Measurements from ENCODE around the gene NCKAP5L.
"Not testable (repeated sequence)": the region's sequence is repeated elsewhere in the genome, so short reads cannot be mapped to it uniquely, and the experiment has no call there.

Gene NCKAP5L

DNA sequence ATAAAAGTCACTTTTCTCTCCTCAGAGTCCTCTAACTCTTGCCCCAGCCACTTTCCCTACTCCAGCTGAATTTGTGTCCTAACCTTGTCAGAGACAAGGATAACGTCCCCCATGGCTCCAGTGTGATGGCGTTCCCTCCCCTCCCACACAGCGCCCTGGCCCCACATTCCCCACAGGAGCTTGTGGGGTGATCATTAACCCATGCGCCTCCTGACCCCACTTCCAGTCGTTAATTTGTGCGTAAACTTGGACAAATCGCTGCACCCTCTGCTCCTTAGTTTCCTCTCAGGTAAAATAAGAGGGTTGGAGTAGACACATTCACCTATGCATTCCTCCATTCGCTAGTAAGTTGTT lies 37.5 kb upstream of the NCKAP5L start:
- no peak for DNase-seq (ENCODE audit: low read depth in 2 of 2)

DNA sequence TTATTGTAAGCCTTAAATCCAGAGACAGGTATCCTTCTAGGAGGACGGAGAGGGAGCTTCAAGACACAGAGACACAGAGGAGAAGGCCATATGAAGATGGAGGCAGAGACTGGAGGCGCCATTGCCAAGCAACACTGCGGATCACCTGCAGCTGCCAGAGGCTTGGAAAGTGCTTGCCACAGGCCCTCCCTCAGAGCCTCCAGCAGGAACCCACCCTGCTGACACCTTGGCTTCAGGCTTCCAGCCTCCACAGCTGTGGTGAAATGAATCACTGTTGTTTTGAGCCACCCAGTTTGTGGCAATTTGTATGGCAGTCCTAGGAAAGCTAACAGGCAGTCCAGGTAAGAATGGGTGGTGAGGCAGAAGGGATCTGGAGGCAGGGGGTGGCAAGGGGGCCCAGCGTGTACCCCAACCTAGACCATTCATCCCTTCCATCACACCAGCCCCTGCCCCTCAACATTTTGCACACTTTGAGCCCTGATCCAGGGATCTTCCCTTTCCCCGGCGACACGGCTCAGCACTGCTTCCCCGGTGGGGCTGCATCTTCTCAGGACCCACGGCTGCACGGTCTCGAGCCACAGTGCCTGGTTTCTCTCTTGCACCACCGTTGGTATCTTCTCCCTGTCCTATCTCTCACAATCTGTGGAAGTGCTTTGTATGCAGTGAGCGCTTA lies 37.0 kb upstream of the NCKAP5L start:
- DNase-seq (ENCODE audit: low read depth in 2 of 2): no peak

DNA sequence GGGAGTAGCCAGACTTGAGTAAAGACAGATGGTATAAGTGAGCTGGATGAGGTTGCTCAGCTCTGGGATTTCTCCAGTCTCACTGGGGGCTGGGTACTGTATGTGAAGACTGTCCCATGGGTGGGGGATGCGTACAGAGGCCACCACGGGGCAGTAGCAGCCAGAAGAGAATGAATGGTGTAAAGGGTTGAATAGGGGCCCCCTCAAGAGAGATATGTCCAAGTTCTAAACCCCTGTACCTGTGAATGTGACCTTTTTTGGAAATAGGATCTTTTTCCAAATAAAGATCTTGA lies 36.5 kb upstream of the NCKAP5L start:
- no peak for DNase-seq (ENCODE audit: low read depth in 2 of 2)

DNA sequence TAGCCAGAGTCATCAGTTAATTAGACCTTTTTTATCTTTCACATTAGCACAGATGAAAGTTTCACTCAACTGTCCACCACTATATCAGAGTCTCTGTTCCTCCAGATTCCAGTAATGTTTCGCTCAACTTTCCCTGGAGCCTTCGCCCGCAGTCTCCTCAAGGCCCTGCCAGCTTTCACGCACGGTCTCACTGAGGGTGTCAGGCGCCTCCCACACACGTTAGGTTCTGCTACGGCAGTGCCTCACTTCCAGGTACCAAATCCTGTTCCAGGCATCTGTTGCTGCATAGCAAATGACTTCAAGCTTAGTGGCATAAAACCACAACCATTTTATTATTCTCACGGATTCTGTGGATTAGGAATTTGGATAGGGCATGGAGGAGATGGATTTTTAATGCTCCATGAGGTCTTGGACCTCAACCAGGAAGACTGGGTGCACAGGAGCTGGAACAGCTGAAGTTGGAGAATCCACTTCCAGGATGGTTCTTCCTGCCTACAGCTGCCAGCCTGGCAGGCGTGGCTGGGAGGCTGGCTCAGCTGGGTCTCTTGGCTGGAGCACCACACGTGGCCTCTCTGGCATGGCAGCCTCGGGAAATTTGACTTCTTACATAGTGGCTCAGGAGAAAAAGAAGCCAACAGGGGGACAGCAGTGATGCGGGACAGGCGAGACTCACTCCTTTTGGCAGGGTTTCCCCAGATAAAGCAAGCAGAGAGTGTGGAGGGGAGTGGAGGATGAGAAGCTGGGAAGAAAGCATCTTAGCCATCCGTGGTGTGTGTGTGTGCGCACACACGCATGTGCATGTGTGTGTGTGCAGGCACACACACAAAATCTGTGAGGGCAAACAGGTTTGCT lies 36.0 kb upstream of the NCKAP5L start:
- DNase-seq (ENCODE audit: low read depth in 2 of 2): no peak

DNA sequence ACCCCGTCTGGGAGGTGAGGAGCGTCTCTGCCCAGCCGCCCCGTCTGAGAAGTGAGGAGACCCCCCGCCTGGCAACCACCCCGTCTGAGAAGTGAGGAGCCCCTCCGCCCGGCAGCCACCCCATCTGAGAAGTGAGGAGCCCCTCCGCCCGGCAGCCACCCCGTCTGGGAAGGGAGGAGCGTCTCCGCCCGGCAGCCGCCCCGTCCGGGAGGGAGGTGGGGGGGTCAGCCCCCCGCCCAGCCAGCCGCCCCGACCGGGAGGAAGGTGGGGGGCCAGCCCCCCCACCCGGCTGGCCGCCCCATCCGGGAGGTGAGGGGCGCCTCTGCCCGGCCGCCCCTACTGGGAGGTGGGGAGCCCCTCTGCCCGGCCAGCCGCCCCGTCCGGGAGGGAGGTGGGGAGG lies 32.7 kb upstream of the NCKAP5L start:
- not testable (repeated sequence) for DNase-seq (ENCODE audit: low read depth in 2 of 2)

DNA sequence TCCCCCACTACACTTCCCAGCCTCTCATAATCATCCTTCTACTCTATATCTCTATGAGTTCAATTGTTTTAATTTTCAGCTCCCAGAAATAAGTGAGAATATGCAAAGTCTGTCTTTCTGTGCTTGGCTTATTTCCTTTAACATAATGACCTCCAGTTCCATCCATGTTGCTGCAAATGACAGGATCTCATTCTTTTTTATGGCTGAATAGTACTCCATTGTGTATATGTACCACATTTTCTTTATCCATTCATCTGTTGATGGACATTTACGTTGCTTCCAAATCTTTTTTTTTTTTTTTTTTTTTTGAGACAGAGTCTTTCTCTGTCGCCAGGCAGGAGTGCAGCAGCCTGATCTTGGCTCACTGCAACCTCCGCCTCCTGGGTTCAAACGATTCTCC lies 27.7 kb upstream of the NCKAP5L start:
- DNase-seq (ENCODE audit: low read depth in 2 of 2): not testable (repeated sequence)

DNA sequence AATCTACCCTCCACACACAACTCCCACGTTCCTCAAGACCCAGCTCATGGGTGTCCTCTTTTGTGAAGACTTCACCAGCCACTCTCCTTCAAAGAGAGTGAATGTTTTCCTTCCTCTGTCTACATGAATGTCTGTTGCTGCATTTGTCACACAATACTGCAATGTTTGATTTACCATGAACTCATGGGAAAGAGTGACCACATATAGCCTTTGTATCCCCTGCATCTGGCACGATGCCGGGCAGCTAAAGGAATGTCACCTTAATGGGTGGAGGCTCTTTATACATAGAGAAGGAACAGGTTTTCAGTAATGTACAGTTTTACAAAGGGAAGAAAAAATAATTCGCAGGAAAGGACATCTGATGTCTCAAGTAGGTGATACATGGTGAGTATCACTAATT lies 26.8 kb upstream of the NCKAP5L start:
- no peak for DNase-seq (ENCODE audit: low read depth in 2 of 2)

DNA sequence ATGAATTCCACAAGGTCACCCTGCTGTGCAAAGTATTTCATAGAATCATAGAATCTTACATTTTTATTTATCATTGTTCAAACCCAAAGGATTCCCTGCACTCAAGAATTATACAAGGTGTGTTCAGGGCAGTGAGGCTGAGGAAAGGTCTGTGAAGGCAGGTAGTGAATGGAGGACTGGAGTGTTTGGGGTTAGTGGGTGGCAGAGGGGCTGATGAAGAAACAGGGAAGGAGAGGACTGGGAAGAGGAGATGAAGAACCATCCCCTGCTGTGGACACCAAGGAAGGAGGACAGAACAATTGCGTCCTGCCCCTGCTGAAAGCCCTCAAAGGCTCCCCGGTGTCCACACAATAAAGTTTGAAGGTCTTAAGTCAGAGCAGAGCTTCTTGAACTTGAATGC lies 25.5 kb upstream of the NCKAP5L start:
- DNase-seq (ENCODE audit: low read depth in 2 of 2): no peak

DNA sequence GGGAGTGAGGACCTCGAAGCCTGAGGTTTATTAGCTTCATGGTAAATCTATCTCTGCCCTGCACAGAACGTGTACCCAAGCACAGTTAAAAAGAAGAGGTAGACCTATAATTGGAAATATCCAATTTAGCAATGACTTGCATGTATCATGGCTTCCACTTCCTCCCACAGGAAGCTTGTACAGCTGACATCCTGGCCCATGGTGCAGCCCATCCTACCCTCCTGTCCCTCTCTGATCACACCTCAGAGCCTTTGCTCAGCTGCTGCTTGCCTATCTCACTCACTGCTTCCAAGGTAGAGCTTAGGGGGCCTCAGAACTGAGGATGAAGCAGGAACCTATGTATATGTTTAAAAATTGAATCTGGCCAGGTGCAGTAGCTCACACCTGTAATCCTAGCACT lies 18.9 kb upstream of the NCKAP5L start:
- DNase-seq (ENCODE audit: low read depth in 2 of 2): no peak

DNA sequence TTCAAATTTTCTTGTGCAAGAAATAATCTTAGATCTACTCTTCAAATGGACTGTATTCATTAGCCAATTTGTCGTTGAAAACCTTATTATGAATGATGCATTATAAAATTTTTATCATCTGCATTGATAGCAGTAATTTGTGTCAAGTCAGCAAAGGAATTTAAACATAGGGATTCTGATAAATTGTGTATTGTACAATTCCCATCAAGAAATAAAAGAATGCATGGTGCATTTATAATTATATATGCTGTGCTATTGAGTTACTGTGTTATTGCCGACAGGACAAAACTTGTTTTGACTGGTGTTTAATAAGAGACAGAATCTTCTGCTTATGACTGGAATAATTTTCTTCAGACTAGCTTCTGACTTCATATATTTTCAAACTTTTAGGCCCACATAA lies 17.8 kb upstream of the NCKAP5L start:
- no peak for DNase-seq (ENCODE audit: low read depth in 2 of 2)

DNA sequence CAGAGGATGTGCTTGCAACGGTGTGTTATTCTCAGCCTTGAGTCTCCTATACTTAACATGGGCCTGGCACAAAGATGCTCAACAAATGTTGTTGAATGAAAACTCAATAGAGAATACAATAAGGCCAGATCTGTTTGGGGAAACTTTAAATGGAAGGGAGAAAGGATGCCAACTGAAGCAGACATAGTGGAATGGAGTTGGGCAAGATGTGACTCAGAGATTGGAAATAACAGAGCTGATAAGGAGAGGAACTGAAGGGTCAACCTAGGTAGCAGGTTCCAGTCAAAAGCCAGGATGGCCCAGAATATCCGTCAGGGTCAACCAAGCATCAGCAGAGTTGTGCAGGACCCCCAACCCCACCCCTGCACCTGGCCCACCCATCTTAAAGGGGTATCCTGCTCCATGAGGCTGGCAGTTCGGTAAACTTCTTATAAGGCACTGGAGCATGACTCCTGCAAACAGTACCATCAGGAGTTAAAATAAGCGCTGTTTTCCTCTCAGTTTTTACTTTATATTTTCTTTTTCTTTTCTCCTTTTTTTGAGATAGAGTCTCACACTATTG lies 15.7 kb upstream of the NCKAP5L start:
- no peak for DNase-seq (ENCODE audit: low read depth in 2 of 2)

DNA sequence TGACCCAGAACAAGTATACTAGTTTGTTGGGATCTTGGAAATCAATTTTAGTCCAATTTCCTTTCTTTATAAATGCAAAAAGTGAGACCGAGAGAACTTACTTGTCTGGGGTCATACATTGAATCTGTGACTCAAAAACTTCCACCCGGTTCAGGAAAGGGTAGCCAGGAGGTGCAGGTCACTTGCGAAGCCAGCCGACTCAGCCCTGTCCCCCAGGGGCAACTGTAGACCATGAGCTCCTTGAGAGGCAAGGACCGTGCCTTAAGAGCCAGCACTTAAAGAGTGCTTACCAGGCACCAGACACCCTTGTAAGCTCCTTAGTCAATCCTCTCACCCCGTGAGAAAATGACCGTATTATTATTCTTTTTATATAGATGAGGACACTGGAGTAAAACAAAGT lies 15.2 kb upstream of the NCKAP5L start:
- DNase-seq (ENCODE audit: low read depth in 2 of 2): no peak

DNA sequence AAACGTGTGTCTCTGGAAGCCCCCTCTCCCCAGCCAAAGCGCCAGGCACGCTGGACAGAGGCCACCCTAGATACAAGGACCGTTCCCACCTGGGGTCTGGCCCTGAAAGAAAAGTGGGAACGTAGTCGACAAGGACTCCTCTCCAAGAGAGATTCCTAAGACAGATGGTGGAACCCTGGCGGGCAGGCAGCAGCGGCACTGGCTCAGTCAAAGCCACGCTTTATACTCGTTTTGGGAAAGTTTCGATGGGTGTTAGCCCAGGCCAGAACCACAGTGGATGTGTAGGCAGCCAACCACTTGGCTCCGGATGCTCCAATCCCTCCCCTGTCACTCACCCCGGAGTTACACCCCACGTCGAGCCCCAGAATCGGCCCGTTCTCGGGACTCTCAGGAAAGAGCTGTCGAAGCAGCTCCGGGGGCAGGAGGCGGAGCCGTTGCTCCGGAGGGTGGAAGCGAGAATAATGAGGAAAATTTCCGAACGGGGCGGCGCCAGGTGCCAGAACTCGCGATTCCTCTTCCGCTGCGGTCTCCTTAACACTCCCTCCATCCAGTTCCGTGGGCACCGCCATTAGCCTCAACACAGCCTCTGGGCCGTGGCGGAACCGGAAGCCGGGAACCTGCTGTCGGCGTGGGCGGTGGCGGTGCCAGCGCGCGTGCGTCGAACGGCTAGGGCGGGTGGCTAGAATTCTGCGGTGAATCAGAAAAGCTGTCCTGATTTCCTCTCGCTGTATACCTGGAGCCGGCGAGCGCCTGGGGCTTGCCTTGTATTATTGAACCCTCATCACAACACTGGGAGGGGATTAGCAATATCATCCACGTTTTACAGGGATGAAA lies 14.5 kb upstream of the NCKAP5L start, which contains the start of gene BCDIN3D:
Gene BCDIN3D, minus strand, starts transcription at position 588 of the 834 bp plus-strand sequence. Its CDS starts 19 bp downstream, at position 569.
- DNase-seq (ENCODE audit: low read depth in 2 of 2): peak; percentile 80 to 84

DNA sequence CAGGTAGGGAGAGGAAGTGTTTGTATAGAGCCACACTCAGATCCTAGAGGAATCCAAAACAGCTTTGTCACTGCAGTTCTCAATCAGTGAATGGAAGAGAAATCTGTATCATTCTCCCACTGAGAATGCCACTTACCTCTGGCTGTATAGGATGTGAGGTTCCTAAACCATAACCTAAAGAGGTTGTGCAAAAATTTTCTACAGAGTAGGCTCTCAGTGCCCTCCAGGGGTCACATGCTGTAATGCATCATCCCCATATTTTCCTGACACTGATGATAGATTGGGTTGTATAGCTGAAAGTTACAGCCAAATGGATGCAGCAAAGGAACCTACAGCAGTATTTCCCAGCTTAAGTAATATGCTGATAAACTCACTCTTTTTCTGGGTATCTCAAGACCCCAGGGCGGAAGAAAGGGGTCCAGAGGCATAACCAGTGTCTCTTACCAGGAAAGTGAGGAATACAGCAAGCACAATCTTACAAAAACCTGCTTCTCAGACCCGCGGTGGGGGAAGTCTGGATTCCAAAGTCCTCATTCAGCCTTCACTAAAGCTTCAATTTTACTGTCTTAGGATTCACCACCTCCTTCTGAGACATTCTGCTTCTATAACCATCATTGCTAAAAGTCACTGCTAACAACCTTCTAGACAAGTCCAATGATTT lies 10.9 kb upstream of the NCKAP5L start:
- no peak for DNase-seq (ENCODE audit: low read depth in 2 of 2)

DNA sequence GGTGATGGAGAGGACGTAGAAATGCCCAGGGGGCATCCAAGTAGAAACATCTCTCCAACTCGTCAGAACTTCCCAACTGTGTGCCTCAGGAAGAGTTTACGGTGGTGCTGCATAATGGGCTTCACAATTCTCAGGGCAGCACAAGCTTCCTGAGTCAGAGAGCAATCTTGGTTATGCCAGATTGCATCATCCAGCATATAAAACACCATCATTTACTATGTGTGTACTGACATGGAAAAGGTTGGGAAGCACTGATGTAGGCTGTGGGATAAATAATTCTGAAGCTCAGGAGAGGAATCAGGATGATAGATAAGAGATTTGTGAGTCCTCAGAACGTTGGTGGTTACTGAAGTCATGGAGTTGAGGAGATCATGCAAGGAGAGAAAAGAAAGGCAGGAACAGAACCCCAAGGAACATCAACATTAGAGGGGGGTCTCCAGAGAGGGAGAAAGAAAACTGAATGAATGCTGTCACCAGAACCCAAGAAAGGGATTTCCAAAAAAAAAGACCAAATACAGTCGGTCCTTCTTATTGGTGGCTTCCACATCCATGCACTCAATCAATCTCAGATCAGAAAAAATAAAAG lies 4.7 kb upstream of the NCKAP5L start:
- no peak for DNase-seq (ENCODE audit: low read depth in 2 of 2)

DNA sequence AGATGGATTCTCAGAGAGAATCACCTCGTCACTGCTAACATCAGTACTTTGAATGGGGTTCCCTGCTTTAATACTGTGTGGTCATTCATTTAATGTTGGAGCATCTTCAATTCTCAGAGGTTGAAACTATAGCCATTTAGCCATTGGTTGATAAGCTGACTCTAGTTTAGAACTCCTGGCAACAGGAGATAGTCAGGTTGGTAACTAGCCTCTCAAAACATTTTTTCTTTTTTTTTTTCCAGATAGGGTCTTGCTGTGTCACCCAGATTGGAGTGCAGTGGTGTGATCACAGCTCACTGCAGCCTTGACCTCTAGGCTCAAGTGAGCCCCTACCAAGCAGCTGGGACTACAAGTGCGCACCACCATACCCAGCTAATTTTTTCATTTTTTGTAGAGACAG lies 3.5 kb upstream of the NCKAP5L start:
- DNase-seq (ENCODE audit: low read depth in 2 of 2): no peak

DNA sequence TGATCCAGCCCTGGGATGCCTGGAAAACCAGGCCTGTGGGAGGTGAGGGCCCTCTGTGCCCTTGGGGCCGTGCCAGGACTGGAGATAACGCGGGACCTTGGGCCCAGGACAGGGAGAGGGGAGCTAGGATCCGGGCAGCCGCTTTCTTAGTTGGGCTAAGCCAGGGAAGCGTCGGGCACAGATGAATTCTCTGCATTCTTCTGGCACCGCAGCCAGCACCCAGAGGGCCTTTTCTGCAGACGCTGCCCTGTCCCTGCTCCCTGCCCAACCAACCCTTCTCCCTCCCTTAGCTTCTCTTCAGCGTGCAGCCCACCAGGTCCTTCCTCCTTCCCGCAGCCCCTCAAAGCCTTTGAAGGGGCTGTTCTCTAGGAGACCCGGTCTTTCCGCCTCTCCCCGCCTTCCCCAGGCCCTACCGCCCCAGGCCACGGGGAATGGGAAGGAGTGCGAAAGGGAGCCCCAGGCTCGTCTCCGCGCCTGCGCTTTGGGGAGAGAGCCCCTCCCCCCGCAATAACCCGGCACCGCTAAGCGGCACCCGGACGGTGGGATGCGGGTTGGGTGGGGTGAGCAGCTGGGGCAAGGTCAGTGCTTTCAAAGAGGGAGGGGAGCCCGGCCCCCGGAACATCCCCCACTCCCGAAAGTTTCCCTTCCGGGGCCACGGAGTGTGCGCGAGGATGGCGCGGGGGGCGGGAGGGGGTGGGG lies 663 bp downstream of the NCKAP5L start:
- DNase-seq (ENCODE audit: low read depth in 2 of 2): no peak

DNA sequence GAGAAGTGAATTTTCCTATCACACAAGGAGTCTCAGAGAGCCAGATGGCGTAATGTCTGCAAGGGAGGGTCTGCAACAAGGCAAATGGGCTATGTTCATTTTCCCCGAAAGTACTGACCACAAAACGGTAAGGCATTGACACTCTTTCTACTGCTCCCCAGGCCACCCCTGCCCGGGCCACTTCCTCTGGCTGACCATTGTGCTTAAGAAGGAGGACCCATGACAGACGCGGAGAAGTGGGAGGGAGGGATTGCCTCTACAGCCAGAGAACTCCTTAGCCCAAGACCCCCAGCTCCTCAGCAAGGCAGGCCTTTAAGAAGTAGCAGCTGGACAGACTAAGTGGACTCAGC lies 1.2 kb downstream of the NCKAP5L start:
- DNase-seq (ENCODE audit: low read depth in 2 of 2): no peak

DNA sequence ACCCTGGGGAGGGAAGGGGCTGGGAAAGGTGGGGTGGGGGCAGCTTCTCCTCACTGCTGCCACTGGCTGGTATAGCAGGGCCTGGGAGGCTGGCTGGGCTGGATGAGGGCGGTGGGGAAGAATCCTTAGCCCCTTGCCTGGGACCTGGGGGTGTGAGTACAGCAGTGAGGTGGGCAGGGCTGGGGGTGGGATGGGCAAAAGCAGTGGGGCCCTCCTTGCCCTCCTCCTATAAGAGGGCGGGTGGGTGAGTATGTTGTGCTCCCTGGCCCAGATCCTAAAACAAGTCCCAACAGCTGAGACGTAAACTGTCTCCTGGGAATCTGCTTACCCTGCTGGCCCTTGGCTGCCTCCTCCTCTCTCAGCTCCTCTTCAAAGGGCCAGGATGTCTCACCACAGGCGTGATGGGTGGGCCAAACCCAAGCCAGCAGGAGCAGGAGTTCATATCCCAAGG lies 2.2 kb downstream of the NCKAP5L start:
- no peak for DNase-seq (ENCODE audit: low read depth in 2 of 2)

DNA sequence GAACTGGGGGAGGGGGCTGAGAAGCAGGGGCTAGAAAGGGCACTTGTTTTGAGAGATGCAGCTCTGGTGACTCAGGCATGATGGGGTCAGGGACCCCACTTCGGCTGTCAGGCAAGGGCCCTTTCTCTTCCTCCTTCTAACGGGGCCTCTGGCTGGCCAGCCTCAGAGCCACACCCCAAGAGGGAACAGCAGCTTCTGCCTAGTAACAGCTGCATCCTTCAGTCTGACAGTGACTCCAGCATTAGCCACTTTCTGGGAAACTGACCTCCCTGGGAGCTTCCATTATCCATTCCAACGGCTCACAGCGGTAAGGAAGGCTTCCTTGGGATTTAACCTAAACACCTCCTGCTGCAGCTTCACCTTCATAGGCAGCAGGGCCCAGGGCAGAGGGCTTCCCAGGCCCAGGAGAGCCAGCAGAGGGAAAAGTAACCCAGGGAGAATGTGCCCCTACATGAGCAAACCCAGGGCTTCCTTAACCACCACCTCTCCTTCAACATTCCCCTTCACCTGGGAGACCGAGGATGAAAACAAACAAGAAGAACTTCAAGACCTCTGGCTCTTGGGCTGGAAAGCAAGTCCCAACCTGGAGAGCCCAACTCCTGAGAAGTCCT lies 2.7 kb downstream of the NCKAP5L start:
- no peak for DNase-seq (ENCODE audit: low read depth in 2 of 2)

Data from stimulated activated CD8-positive, alpha-beta memory T cell treated with anti-CD3 and anti-CD28 coated beads, Interleukin-2, amount 100 ng/mL, for 1 hour (primary cell).